Measurements from ENCODE around the gene TEX11.
"Not testable (repeated sequence)": the region's sequence is repeated elsewhere in the genome, so short reads cannot be mapped to it uniquely, and the experiment has no call there.

TEX11 gene

DNA sequence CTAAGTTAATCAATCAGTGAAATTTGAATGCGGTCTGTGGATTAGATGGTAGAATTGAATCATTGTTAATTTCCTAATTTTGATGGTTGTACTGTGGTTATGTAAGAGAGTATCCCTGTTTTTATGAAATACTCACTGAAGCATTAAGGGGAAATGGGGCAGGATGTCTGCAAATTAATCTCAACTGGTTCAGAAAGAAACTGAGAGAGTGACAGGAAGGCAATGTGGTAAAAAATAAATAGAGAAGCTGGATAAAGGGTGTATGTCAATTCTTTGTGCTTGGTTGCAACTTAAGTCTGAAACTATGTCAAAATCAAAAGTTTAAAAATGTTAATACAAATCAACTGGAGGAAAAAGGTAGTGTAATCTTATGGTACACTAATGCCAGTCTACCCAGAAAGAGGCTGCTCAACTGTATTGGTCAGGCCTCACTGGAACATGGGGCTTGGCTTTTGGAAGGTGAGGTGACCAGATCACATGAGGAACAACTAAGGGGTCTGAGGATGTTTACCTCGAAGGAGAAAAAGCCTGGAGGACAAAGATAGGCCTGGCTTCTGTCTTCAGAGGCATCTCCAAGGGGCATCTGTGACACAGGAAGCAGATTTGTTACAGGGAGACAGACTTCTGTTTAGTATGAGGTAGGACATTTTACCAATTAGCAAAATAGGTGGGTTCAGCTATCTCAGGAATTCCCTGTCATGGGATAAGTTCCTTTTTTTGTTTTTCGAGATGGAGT is 380.7 kb downstream of the TEX11 start:
- DNase-seq (ENCODE audit: low read depth), result no peak
- TF ChIP-seq, protein P1, sequence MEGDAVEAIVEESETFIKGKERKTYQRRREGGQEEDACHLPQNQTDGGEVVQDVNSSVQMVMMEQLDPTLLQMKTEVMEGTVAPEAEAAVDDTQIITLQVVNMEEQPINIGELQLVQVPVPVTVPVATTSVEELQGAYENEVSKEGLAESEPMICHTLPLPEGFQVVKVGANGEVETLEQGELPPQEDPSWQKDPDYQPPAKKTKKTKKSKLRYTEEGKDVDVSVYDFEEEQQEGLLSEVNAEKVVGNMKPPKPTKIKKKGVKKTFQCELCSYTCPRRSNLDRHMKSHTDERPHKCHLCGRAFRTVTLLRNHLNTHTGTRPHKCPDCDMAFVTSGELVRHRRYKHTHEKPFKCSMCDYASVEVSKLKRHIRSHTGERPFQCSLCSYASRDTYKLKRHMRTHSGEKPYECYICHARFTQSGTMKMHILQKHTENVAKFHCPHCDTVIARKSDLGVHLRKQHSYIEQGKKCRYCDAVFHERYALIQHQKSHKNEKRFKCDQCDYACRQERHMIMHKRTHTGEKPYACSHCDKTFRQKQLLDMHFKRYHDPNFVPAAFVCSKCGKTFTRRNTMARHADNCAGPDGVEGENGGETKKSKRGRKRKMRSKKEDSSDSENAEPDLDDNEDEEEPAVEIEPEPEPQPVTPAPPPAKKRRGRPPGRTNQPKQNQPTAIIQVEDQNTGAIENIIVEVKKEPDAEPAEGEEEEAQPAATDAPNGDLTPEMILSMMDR (conservative IDR thresholded peaks at IDR 0.05; ENCODE audit: low read length), result no peak
- H3K4me3 ChIP-seq (ENCODE audit: low read length), result no peak overlapping the region

DNA sequence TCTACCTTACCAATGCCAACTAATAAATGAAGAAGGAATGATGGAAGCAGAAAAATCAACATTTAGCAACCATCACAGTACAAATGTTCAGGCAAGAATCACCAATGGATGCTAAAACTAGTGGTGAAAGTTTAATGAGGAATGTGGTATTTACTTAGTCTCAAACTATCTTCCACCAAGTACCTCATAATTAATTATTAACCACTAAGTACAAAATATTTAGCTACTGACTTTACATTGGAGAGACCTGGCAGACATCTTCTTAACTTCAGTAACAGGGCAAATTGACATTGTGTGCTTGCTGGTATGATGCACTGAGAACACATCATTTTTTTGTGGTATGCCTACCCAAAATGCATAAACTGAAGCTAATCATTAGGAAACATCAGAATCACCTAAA is 381.5 kb downstream of the TEX11 start:
- H3K4me3 ChIP-seq (ENCODE audit: low read length), result no peak overlapping the region
- no peak for DNase-seq (ENCODE audit: low read depth)
- TF ChIP-seq, protein P1 (conservative IDR thresholded peaks at IDR 0.05; ENCODE audit: low read length), result no peak

DNA sequence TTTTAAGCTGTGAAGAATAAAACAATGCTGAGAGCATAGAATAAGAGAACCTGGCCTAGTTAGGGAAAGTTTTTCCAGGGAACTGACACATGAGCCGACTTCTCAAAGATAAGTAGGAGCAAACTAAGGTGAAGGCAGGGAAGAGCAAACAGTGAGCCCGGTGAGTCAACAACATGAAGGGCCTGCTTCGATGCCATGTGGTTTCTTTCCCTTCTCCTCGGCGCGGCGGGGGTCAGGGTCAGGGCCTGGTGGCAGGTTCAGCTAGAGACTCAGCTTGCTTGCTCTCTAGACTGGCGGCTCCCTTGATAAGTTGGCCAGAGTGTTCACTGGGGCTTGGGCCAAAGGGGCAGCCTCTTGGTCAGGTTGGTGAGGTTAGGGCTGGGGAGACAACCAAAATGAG is 382.8 kb downstream of the TEX11 start:
- TF ChIP-seq, protein P1 (conservative IDR thresholded peaks at IDR 0.05; ENCODE audit: low read length), result no peak
- H3K4me3 ChIP-seq (ENCODE audit: low read length), result no peak overlapping the region
- no peak for DNase-seq (ENCODE audit: low read depth)

DNA sequence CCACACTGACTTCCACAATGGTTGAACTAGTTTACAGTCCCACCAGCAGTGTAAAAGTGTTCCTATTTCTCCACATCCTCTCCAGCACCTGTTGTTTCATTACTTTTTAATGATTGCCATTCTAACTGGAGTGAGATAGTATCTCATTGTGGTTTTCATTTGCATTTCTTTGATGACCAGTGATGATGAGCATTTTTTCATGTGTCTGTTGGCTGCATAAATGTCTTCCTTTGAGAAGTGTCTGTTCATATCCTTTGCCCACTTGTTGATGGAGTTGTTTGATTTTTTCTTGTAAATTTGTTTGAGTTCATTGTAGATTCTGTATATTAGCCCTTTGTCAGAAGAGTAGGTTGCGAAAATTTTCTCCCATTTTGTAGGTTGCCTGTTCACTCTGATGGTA is 392.8 kb downstream of the TEX11 start:
- not testable (repeated sequence) for H3K4me3 ChIP-seq (ENCODE audit: low read length); DNase-seq (ENCODE audit: low read depth)

DNA sequence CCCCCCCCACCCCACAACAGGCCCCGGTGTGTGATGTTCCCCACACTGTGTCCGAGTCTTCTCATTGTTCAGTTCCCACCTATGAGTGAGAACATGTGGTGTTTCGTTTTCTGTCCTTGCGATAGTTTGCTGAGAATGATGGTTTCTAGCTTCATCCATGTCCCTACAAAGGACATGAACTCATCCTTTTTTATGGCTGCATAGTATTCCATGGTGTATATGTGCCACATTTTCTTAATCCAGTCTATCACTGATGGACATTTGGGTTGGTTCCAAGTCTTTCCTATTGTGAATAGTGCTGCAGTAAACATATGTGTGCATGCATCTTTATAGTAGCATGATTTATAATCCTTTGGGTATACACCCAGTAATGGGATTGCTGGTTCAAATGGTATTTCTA is 393.2 kb downstream of the TEX11 start:
- DNase-seq (ENCODE audit: low read depth), result not testable (repeated sequence)

DNA sequence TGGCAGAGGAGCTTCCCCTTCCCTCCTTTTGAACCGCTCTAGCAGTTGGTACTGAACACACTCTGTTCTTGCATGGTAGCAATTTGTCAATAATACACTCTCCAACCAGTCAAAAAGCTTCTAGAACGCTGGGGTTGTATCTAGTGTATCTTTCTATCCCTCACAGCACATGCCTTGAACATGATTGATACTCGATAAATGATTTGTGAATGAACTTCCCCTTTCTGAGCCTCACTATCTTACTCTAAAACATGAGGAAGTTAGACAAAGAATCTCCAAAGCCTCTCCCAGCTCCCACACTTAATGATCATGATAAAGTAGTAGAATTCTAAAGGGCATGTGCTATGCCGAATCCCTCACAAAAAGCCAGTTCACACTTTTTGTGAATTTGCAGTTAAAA is 399.4 kb downstream of the TEX11 start:
- TF ChIP-seq, protein P1 (conservative IDR thresholded peaks at IDR 0.05; ENCODE audit: low read length), result no peak
- DNase-seq (ENCODE audit: low read depth), result no peak
- H3K4me3 ChIP-seq (ENCODE audit: low read length), result no peak overlapping the region

More for the DNA sequence above, 393.2 kb downstream of the TEX11 start:
- not testable (repeated sequence) for H3K4me3 ChIP-seq (ENCODE audit: low read length)

DNA sequence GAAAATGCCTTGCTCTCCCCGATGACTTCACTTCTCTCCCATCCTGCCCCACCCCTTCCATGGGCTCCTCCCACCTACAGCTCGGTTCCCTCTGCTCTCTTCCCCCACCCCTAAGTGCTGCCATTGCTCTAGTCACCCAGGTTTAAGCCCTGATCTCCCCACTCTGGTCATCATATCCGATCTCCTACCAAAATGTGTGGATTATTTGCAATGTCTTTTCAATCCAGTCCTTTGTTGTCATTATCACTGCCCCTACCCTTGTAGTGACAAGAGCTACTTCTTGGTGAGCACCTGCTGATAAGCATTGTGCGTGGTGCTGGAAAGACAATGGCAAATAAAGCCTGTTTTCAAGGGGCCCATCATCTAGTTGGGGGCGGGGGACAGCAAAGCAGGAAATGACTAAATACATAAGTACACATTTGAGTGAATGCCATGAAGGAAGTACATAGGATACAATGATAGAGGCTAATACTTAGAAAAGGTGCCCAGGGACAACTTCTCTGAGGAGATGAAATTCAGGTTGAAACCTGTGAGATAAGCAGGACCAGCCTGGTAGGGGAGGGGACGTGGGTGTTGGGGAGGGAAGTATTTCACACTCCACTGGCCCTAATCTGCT is 400.1 kb downstream of the TEX11 start:
- DNase-seq (ENCODE audit: low read depth), result no peak

DNA sequence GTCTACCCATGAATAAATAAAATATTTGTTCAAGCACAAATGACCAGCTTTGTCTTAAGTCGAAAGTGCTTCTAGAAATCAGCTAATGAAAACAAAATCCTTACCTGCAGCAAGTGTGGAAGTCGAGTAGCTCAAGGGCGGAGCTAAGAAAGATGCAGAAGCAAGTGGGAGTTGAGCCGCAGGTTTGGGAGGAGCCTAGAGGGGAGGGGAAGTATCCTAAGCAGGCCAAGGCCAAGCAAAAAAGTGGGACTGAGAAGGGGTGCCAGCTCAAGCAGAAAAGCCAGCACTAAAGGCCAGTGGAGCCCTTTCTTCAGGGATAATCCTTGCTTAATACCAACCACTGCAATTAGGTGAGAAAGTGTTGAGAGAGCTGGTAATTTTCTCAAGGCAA is 403.1 kb downstream of the TEX11 start:
- TF ChIP-seq, protein P1 (conservative IDR thresholded peaks at IDR 0.05; ENCODE audit: low read length), result no peak
- no peak overlapping the region for H3K4me3 ChIP-seq (ENCODE audit: low read length)
- DNase-seq (ENCODE audit: low read depth), result no peak

More for the DNA sequence above, 400.1 kb downstream of the TEX11 start:
- H3K4me3 ChIP-seq (ENCODE audit: low read length), result no peak overlapping the region
- TF ChIP-seq, protein P1 (conservative IDR thresholded peaks at IDR 0.05; ENCODE audit: low read length), result no peak

Data from AG10803 (cell line).